Memory B cell (primary cell): ENCODE measurements around the gene MAP4K1.
"Not testable (repeated sequence)": the region's sequence is repeated elsewhere in the genome, so short reads cannot be mapped to it uniquely, and the experiment has no call there.

Source experiments
- ATAC-seq: fragments of 150-1000 bp; cut with Tn5 transposase; 2 replicates; pipeline ENCODE4 v1.10.0; 2021; ENCODE audit warnings: low read depth, mild to moderate bottlenecking, moderate library complexity
- DNase-seq, 2 donors: peaks; one replicate each; pipeline ENCODE4 v3.0.0; 2022; ENCODE audit warnings: low spot score in 2 of 2
- H3K27ac Mint-ChIP-seq: one replicate; pipeline ENCODE4 v1.8.0; 2022; ENCODE audit warnings: mild to moderate bottlenecking, moderate library complexity, mixed read lengths
- H3K27me3 Mint-ChIP-seq: one replicate; pipeline ENCODE4 v1.8.0; 2022; ENCODE audit warnings: mixed read lengths
- H3K36me3 Mint-ChIP-seq: one replicate; pipeline ENCODE4 v1.8.0; 2022; ENCODE audit warnings: mild to moderate bottlenecking, mixed read lengths
- H3K4me1 Mint-ChIP-seq: one replicate; pipeline ENCODE4 v1.8.0; 2022; ENCODE audit warnings: mixed read lengths
- H3K4me3 Mint-ChIP-seq: one replicate; pipeline ENCODE4 v1.8.0; 2022; ENCODE audit warnings: mild to moderate bottlenecking, moderate library complexity, mixed read lengths
- H3K9me3 Mint-ChIP-seq: one replicate; pipeline ENCODE4 v1.8.0; 2022; ENCODE audit warnings: mixed read lengths

Gene MAP4K1

GRCh38 chr19:38588041-38588440 lies 29.7 kb downstream of the MAP4K1 start:
- Mint-ChIP-seq H3K4me3 (no peak overlapping the region), H3K36me3 (peaks cover 25% of the 10 kb centered on the region), H3K27ac (peak overlapping the region; percentile 12), H3K4me1 (peaks cover 10% of the 10 kb centered on the region), H3K27me3 (no peaks in the 10 kb centered on the region), H3K9me3 (no peaks in the 10 kb centered on the region)
- ATAC-seq (no peak), DNase-seq (no peak)

- H3K36me3 Mint-ChIP-seq, result peaks cover 24% of the 10 kb centered on the region
- DNase-seq (no peak), ATAC-seq (no peak)
- H3K27ac Mint-ChIP-seq, result peak overlapping the region; percentile 12
- H3K4me3 Mint-ChIP-seq, result no peak overlapping the region
- no peaks in the 10 kb centered on the region for H3K27me3 Mint-ChIP-seq
- peaks cover 14% of the 10 kb centered on the region for H3K4me1 Mint-ChIP-seq
- no peaks in the 10 kb centered on the region for H3K9me3 Mint-ChIP-seq
Measured at GRCh38 chr19:38587562-38587961, 30.2 kb downstream of the MAP4K1 start.

GRCh38 chr19:38583985-38584305 lies 33.8 kb downstream of the MAP4K1 start:
- H3K36me3 Mint-ChIP-seq, result peaks cover 14% of the 10 kb centered on the region
- H3K4me3 Mint-ChIP-seq, result peak overlapping the region; percentile 53
- H3K9me3 Mint-ChIP-seq, result no peaks in the 10 kb centered on the region
- ATAC-seq, result no peak
- H3K27me3 Mint-ChIP-seq, result no peaks in the 10 kb centered on the region
- H3K27ac Mint-ChIP-seq, result peak overlapping the region; percentile 22
- no peak for DNase-seq
- peaks cover 17% of the 10 kb centered on the region for H3K4me1 Mint-ChIP-seq

- peak; percentile 87 for ATAC-seq
- Mint-ChIP-seq H3K4me3 (peak overlapping the region; percentile 53), H3K27ac (peak overlapping the region; percentile 22)
Measured at GRCh38 chr19:38583219-38583984, 34.4 kb downstream of the MAP4K1 start.

GRCh38 chr19:38580080-38580479 lies 37.7 kb downstream of the MAP4K1 start:
- ATAC-seq, result no peak
- Mint-ChIP-seq H3K36me3 (no peaks in the 10 kb centered on the region), H3K9me3 (no peaks in the 10 kb centered on the region), H3K4me3 (no peak overlapping the region), H3K4me1 (peaks cover 14% of the 10 kb centered on the region), H3K27me3 (no peaks in the 10 kb centered on the region), H3K27ac (no peak overlapping the region)
- no peak for DNase-seq

More at GRCh38 chr19:38583219-38583984, 34.4 kb downstream of the MAP4K1 start:
- H3K4me1 Mint-ChIP-seq, result peaks cover 17% of the 10 kb centered on the region
- no peaks in the 10 kb centered on the region for H3K9me3 Mint-ChIP-seq
- H3K36me3 Mint-ChIP-seq, result peaks cover 12% of the 10 kb centered on the region
- DNase-seq, result no peak
- no peaks in the 10 kb centered on the region for H3K27me3 Mint-ChIP-seq

GRCh38 chr19:38579304-38579703 lies 38.4 kb downstream of the MAP4K1 start:
- H3K4me1 Mint-ChIP-seq, result peaks cover 14% of the 10 kb centered on the region
- H3K27ac Mint-ChIP-seq, H3K4me3 Mint-ChIP-seq, H3K9me3 Mint-ChIP-seq, ATAC-seq, H3K27me3 Mint-ChIP-seq, H3K36me3 Mint-ChIP-seq, DNase-seq: not testable (repeated sequence)

GRCh38 chr19:38577826-38578225 lies 39.9 kb downstream of the MAP4K1 start:
- H3K27ac Mint-ChIP-seq, result no peak overlapping the region
- H3K36me3 Mint-ChIP-seq, result no peaks in the 10 kb centered on the region
- no peaks in the 10 kb centered on the region for H3K27me3 Mint-ChIP-seq
- H3K9me3 Mint-ChIP-seq, result no peaks in the 10 kb centered on the region
- H3K4me1 Mint-ChIP-seq, result peaks cover 6% of the 10 kb centered on the region
- no peak overlapping the region for H3K4me3 Mint-ChIP-seq
- no peak for DNase-seq
- no peak for ATAC-seq

GRCh38 chr19:38571682-38572081 lies 46.1 kb downstream of the MAP4K1 start:
- Mint-ChIP-seq H3K36me3 (no peaks in the 10 kb centered on the region), H3K27ac (no peak overlapping the region), H3K9me3 (no peaks in the 10 kb centered on the region), H3K27me3 (peaks cover 3% of the 10 kb centered on the region), H3K4me1 (peaks cover 5% of the 10 kb centered on the region), H3K4me3 (no peak overlapping the region)
- DNase-seq, result no peak
- no peak for ATAC-seq

GRCh38 chr19:38569368-38569983 lies 48.3 kb downstream of the MAP4K1 start:
- H3K36me3 Mint-ChIP-seq, result no peaks in the 10 kb centered on the region
- DNase-seq (no peak), ATAC-seq (no peak)
- peaks cover 10% of the 10 kb centered on the region for H3K4me1 Mint-ChIP-seq
- no peak overlapping the region for H3K4me3 Mint-ChIP-seq
- H3K27me3 Mint-ChIP-seq, result peaks cover 3% of the 10 kb centered on the region
- no peaks in the 10 kb centered on the region for H3K9me3 Mint-ChIP-seq
- no peak overlapping the region for H3K27ac Mint-ChIP-seq

GRCh38 chr19:38565691-38566105 lies 52.1 kb downstream of the MAP4K1 start:
- peak overlapping the region; percentile 76 for H3K4me3 Mint-ChIP-seq
- H3K36me3 Mint-ChIP-seq, result no peaks in the 10 kb centered on the region
- ATAC-seq, result no peak
- H3K4me1 Mint-ChIP-seq, result peaks cover 27% of the 10 kb centered on the region
- no peak overlapping the region for H3K27ac Mint-ChIP-seq
- DNase-seq, result no peak
- no peaks in the 10 kb centered on the region for H3K9me3 Mint-ChIP-seq
- H3K27me3 Mint-ChIP-seq, result peaks cover 15% of the 10 kb centered on the region

- ATAC-seq, result peak; percentile 64
- Mint-ChIP-seq H3K4me3 (peak overlapping the region; percentile 81), H3K9me3 (no peaks in the 10 kb centered on the region), H3K27ac (no peak overlapping the region), H3K27me3 (peaks cover 15% of the 10 kb centered on the region), H3K4me1 (peaks cover 28% of the 10 kb centered on the region), H3K36me3 (no peaks in the 10 kb centered on the region)
- peak in 1 of 2 donors; percentile 48 for DNase-seq
Measured at GRCh38 chr19:38564981-38565690, 52.6 kb downstream of the MAP4K1 start.

GRCh38 chr19:38563475-38563874 lies 54.3 kb downstream of the MAP4K1 start:
- Mint-ChIP-seq H3K27me3 (peaks cover 15% of the 10 kb centered on the region), H3K4me1 (peaks cover 37% of the 10 kb centered on the region), H3K4me3 (no peak overlapping the region), H3K36me3 (no peaks in the 10 kb centered on the region), H3K9me3 (no peaks in the 10 kb centered on the region), H3K27ac (no peak overlapping the region)
- no peak for ATAC-seq
- no peak for DNase-seq

- DNase-seq (no peak), ATAC-seq (no peak)
- H3K27ac Mint-ChIP-seq, result peak overlapping the region; percentile 35
- no peaks in the 10 kb centered on the region for H3K9me3 Mint-ChIP-seq
- H3K4me1 Mint-ChIP-seq, result peaks cover 36% of the 10 kb centered on the region
- peaks cover 12% of the 10 kb centered on the region for H3K27me3 Mint-ChIP-seq
- no peaks in the 10 kb centered on the region for H3K36me3 Mint-ChIP-seq
- peak overlapping the region; percentile 14 for H3K4me3 Mint-ChIP-seq
Measured at GRCh38 chr19:38562096-38562495, 55.7 kb downstream of the MAP4K1 start.

GRCh38 chr19:38561658-38562057 lies 56.1 kb downstream of the MAP4K1 start:
- H3K36me3 Mint-ChIP-seq, result no peaks in the 10 kb centered on the region
- ATAC-seq, result no peak
- no peak overlapping the region for H3K27ac Mint-ChIP-seq
- DNase-seq, result no peak
- peaks cover 12% of the 10 kb centered on the region for H3K27me3 Mint-ChIP-seq
- peak overlapping the region; percentile 52 for H3K4me3 Mint-ChIP-seq
- H3K4me1 Mint-ChIP-seq, result peaks cover 36% of the 10 kb centered on the region
- no peaks in the 10 kb centered on the region for H3K9me3 Mint-ChIP-seq
